ENCODE measurements around the gene ALK. TPM values are rescaled to one million over a fixed set of nuclear protein-coding genes. Genes with fewer than 3 reads are reported as not detected.

ALK gene
- total RNA-seq, 4 donors from 2014 or later: 0.32 to 0.42 TPM; not detected in 2

- H3K4me1 ChIP-seq: no peaks in the 10 kb centered on the region
- no peak overlapping the region for H3K27ac ChIP-seq
- no peak for TF ChIP-seq CTCF (IDR thresholded peaks at IDR 0.05)
- TF ChIP-seq EP300 (IDR thresholded peaks at IDR 0.05): no peak
- no peak for TF ChIP-seq POLR2A (IDR thresholded peaks at IDR 0.05)
- TF ChIP-seq POLR2AphosphoS5 (IDR thresholded peaks at IDR 0.05): no peak
Observed at GRCh38 chr2:29629495-29629894, 291.9 kb downstream of the ALK start.

GRCh38 chr2:29628862-29629261, 292.5 kb downstream of the ALK start:
- 84% methylated on average over 4 of the region's 4 CpGs for WGBS
- Histone ChIP-seq H3K4me3 (no peak overlapping the region), H3K27me3 (peaks cover 4% of the 10 kb centered on the region), H3K4me1 (no peaks in the 10 kb centered on the region), H3K9me3 (no peaks in the 10 kb centered on the region), H3K36me3 (no peaks in the 10 kb centered on the region), H3K27ac (no peak overlapping the region)
- no peak for DNase-seq (ENCODE audit: low spot score in 2 of 2)
- no peak for TF ChIP-seq POLR2AphosphoS5 (IDR thresholded peaks at IDR 0.05)
- TF ChIP-seq CTCF (IDR thresholded peaks at IDR 0.05): no peak
- TF ChIP-seq EP300 (IDR thresholded peaks at IDR 0.05): no peak
- no peak for TF ChIP-seq POLR2A (IDR thresholded peaks at IDR 0.05)

More at GRCh38 chr2:29629495-29629894, 291.9 kb downstream of the ALK start:
- no peak for DNase-seq (ENCODE audit: low spot score in 2 of 2)
- Histone ChIP-seq H3K27me3 (peaks cover 4% of the 10 kb centered on the region), H3K4me3 (no peak overlapping the region), H3K9me3 (no peaks in the 10 kb centered on the region), H3K36me3 (no peaks in the 10 kb centered on the region)

DNA sequence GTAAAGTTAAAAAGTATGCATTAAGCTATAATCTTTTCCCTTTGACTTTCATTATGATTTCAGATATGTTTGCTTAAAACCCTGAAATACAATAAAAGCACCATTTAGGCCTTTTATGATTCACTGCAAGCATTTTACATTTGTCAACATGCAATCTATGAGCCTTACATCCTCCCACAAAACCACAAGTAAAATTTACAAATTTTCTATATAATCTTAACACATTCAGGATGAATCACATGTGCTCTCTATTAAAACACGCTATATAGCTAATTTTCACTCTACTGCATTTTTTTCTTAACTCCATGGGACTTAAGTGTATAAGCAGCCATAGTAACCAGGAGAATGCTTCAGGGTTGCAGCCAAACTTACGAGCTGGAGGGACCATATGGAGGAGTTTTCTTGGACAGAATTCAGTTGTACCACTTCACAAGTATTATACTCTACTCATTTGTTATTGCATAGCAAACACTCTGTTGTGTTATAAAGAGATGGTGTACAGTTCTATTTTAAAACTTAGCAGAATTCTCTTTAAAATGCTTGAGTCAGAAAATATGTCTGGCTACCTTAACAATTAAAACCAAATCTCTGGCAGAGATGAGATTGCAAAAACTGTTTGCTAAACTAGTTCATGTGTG, 293.2 kb downstream of the ALK start:
- H3K27me3 ChIP-seq: peaks cover 4% of the 10 kb centered on the region
- DNase-seq (ENCODE audit: low spot score in 2 of 2): no peak
- TF ChIP-seq EP300 (IDR thresholded peaks at IDR 0.05): no peak
- no peak overlapping the region for H3K4me3 ChIP-seq
- no peaks in the 10 kb centered on the region for H3K36me3 ChIP-seq
- no peaks in the 10 kb centered on the region for H3K4me1 ChIP-seq
- no peak overlapping the region for H3K27ac ChIP-seq
- no peaks in the 10 kb centered on the region for H3K9me3 ChIP-seq
- WGBS: 64% methylated on average over 2 of the region's 2 CpGs

DNA sequence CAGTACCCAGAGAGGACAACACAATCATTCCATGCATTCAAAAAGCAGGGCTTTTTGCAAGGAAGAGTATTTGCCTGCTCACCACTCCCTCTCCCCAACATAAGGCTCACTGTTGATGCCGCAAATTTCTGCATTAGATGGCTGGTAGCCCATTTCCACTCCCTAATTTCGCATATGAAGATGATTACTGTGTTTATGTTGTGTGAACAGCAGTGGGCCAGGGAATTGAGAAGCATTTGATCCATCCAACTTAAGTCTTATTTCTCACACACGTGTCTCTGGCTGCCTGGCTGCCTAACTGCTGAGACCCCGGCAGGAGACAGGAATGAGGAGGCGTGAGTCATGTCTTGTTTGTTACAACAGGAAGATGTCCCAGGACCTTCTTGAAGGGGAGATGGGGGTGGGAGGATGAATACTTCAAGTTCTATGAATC, 294.1 kb downstream of the ALK start:
- TF ChIP-seq POLR2AphosphoS5 (IDR thresholded peaks at IDR 0.05) (no peak), POLR2A (IDR thresholded peaks at IDR 0.05) (no peak), EP300 (IDR thresholded peaks at IDR 0.05) (no peak), CTCF (IDR thresholded peaks at IDR 0.05) (no peak)
- no peak for DNase-seq (ENCODE audit: low spot score in 2 of 2)
- H3K27me3 ChIP-seq: peaks cover 4% of the 10 kb centered on the region
- H3K4me3 ChIP-seq: no peak overlapping the region
- WGBS: 32% methylated on average over 5 of the region's 5 CpGs
- no peak overlapping the region for H3K27ac ChIP-seq
- no peaks in the 10 kb centered on the region for H3K4me1 ChIP-seq
- H3K9me3 ChIP-seq: no peaks in the 10 kb centered on the region
- no peaks in the 10 kb centered on the region for H3K36me3 ChIP-seq

DNA sequence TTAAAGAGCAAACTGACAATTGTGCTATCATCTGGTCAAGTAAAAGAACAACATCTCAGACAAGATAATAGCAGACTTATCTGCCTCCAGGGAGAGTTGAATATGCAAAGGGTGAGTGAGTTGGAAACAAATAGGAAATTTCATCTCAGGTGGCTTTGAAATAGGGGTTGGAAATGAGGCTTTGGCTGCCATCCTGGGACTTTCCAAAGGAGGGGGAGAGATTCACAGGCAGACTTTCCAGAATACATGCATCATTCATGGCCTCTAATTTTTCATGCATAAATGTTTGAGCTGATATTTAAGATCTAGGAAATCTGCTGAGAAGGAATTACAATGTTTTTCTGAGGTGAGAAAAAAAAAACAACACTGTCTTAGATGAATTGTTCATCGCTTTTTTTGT, 300.5 kb downstream of the ALK start:
- TF ChIP-seq CTCF (IDR thresholded peaks at IDR 0.05) (no peak), POLR2AphosphoS5 (IDR thresholded peaks at IDR 0.05) (no peak), POLR2A (IDR thresholded peaks at IDR 0.05) (no peak), EP300 (IDR thresholded peaks at IDR 0.05) (no peak)
- H3K36me3 ChIP-seq: no peaks in the 10 kb centered on the region
- H3K4me1 ChIP-seq: no peaks in the 10 kb centered on the region
- WGBS: 58% methylated on average over 1 of the region's 1 CpG
- no peaks in the 10 kb centered on the region for H3K9me3 ChIP-seq
- H3K27ac ChIP-seq: no peak overlapping the region
- H3K27me3 ChIP-seq: no peaks in the 10 kb centered on the region
- H3K4me3 ChIP-seq: no peak overlapping the region
- DNase-seq (ENCODE audit: low spot score in 2 of 2): no peak

DNA sequence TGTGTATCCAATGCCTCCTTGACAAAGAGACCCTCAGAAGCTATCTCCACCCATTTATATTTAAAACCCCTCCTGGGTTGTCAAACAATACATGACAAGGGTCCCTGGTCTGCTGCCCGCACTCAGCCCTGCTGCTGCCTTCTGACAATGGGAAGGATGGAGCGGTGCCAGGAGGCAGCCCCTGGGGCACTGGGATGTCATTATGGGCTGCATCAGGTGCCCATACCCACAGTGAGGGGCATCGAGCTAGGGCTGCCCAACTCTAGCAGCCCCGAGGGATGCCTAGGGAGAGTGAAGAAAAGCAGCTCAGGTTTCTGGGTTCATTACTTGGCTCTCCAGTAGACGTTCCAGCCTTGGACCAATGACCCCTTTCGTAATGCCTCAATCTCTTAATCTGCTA, 301.7 kb downstream of the ALK start:
- Histone ChIP-seq H3K27me3 (no peaks in the 10 kb centered on the region), H3K27ac (no peak overlapping the region), H3K9me3 (no peaks in the 10 kb centered on the region), H3K4me1 (no peaks in the 10 kb centered on the region), H3K36me3 (no peaks in the 10 kb centered on the region), H3K4me3 (no peak overlapping the region)
- TF ChIP-seq EP300 (IDR thresholded peaks at IDR 0.05) (no peak), POLR2A (IDR thresholded peaks at IDR 0.05) (no peak), CTCF (IDR thresholded peaks at IDR 0.05) (no peak), POLR2AphosphoS5 (IDR thresholded peaks at IDR 0.05) (no peak)
- DNase-seq (ENCODE audit: low spot score in 2 of 2): no peak
- 77% methylated on average over 5 of the region's 6 CpGs for WGBS
